Ovary (tissue), 3 donors: Measurements from ENCODE around the gene HIVEP3.

Source experiments
- CTCF ChIP-seq, 3 donors: fragments of 450-650 bp in 2 of 3; fragments of 200-600 bp in 1 of 3; IDR thresholded peaks; one replicate each; pipeline versions ENCODE4 v1.5.1 to v1.8.0; 2016 to 2022; ENCODE audit warnings: antibody characterized with exemption in 3 of 3, mild to moderate bottlenecking in 1 of 3
- EP300 ChIP-seq: sonication (generic); formaldehyde crosslinking; IDR thresholded peaks from one replicate; pipeline ENCODE4 v1.6.1; 2017; ENCODE audit warnings: antibody characterized with exemption
- donor health status: DM: no; HTN: no; CAD: no.

GRCh38 chr1:41618066-41618825 is 300.5 kb downstream of the HIVEP3 start:
- no peak for TF ChIP-seq CTCF (IDR thresholded peaks at IDR 0.05)
- TF ChIP-seq EP300, result no peak
